GM18873 (cell line): ENCODE results near the gene CELA3B.
"Not testable (repeated sequence)": the region's sequence is repeated elsewhere in the genome, so short reads cannot be mapped to it uniquely, and the experiment has no call there.

Source experiments
- ATAC-seq: cut with Tn5 transposase; IDR thresholded peaks from one replicate; pipeline ENCODE4 v1.9.1; 2021; ENCODE audit warnings: mild to moderate bottlenecking, moderate library complexity, moderate number of reproducible peaks; ENCODE audit not compliant: unreplicated experiment, low FRiP score

The CELA3B gene

DNA sequence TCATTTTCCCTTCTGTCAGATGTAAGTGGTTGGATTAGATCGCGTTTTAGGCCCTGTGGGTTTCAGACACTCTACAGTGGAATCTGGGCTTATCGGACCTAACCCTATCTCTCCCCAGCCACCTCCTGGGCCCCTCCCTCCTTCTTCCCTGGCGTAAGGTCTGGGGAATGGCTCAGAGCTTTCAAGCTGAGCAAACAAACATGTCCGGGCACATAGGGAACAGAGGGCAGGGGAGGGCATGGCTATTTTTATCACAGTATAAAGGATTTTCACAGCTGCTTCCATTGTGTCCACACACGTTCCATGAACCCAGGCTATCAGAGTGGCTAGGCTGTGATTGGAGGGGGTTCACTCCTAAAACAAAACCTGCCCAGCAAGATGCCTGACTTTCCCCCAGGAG is 2.1 kb upstream of the CELA3B start:
- not testable (repeated sequence) for ATAC-seq

GRCh38 chr1:21975296-21975695 is 1.5 kb upstream of the CELA3B start:
- not testable (repeated sequence) for ATAC-seq

DNA sequence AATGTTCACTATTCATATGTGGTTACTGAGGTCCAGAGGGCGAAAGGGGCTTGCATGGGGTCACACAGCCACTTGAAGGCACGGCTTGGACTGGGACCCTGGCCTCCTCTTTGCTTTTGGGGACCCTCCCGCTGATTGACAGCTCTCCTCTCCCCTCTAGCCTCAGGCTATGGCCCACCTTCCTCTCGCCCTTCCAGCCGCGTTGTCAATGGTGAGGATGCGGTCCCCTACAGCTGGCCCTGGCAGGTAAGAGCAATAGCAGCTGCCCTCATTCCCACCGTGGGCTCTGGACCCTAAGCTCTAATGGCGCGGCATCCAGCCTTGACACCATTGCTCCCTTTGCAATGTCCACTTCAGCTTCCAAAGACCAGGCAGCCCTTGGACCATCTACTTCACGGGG is 1.4 kb downstream of the CELA3B start:
- ATAC-seq = not testable (repeated sequence)

DNA sequence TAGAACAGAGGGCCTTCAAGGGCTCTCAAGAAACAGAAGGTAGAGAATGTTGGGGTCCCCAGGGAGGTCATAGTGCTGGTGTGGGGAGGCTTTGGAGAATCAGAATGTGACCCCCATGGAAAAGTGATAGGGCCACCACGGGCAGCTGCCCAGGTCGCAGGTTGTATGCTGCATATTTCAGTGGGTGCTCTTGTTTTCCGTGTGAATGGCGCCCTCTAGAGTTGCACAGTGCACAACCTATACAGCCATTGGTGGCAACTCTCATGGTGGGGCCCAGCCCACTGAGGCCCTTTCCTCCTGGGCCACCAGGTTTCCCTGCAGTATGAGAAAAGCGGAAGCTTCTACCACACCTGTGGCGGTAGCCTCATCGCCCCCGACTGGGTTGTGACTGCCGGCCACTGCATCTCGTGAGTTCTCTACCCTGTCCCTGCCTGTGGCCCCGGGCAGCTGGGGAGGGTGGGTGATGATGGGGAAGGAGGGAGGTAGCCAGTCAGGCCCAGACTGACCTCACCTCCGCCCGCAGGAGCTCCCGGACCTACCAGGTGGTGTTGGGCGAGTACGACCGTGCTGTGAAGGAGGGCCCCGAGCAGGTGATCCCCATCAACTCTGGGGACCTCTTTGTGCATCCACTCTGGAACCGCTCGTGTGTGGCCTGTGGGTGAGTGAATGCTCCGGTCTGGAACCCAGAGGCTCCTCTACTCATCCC is 3.8 kb downstream of the CELA3B start:
- ATAC-seq = not testable (repeated sequence)

DNA sequence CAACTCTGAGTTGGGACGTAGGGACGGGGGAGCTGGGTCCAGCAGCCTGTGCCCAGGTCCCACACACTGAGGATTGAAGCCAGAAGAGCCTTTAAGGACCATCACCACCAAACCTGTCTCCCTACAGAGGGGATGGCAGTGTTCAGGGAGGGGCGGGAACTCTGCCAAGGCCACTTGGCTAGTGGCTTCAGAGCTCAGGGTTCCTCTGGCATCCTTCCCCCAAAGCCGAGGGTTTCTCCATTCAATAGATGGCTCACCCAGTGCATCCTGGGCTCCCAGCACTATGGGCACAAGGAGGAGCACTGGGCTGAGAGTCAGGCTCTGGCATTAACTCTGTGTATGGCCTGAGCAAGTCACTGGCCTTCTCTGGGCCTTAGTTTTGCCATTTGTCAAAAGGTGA is 4.4 kb downstream of the CELA3B start:
- ATAC-seq = not testable (repeated sequence)

DNA sequence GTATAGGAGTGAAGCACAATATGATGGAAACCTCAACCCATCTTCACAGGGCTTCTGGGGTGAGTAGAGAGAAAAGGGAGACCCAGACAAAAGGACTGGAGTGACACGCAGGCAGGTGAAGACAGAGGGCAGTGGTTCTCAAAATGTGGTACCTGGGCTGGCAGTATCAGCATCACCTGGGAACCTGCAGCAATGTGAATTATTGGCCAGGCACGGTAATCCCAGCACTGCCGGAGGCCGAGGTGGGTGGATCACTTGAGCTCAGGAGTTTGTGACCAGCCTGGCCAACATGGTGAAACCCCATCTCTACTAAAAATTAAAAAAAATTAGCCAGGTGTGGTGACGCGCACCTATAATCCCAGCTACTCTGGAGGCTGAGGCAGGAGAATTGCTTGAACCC is 5.3 kb downstream of the CELA3B start:
- not testable (repeated sequence) for ATAC-seq

GRCh38 chr1:21983539-21983938 is 6.7 kb downstream of the CELA3B start:
- ATAC-seq = not testable (repeated sequence)

- ATAC-seq = not testable (repeated sequence)
Measured at GRCh38 chr1:21985893-21986292, 9.1 kb downstream of the CELA3B start.

- ATAC-seq = not testable (repeated sequence)
Measured at GRCh38 chr1:21986386-21986785, 9.6 kb downstream of the CELA3B start.

GRCh38 chr1:21989672-21990393 is 13.0 kb downstream of the CELA3B start:
- ATAC-seq = not testable (repeated sequence)

GRCh38 chr1:21992186-21992585 is 15.4 kb downstream of the CELA3B start:
- ATAC-seq = not testable (repeated sequence)

- not testable (repeated sequence) for ATAC-seq
Measured at GRCh38 chr1:21994716-21995115, 17.9 kb downstream of the CELA3B start.

- ATAC-seq = not testable (repeated sequence)
Measured at GRCh38 chr1:21996663-21996970, 19.8 kb downstream of the CELA3B start.

GRCh38 chr1:21997891-21998623 is 21.2 kb downstream of the CELA3B start:
- ATAC-seq = not testable (repeated sequence)

GRCh38 chr1:21998624-21999294 is 21.9 kb downstream of the CELA3B start:
- ATAC-seq = not testable (repeated sequence)

- not testable (repeated sequence) for ATAC-seq
Measured at GRCh38 chr1:21999645-22000044, 22.8 kb downstream of the CELA3B start.

- no peak for ATAC-seq
Measured at GRCh38 chr1:22001409-22001808, 24.6 kb downstream of the CELA3B start, which contains the start of gene CELA3A. TSS of gene CELA3A (plus strand) at chr1:22001657. CDS start at chr1:22001675, 18 bp downstream.

DNA sequence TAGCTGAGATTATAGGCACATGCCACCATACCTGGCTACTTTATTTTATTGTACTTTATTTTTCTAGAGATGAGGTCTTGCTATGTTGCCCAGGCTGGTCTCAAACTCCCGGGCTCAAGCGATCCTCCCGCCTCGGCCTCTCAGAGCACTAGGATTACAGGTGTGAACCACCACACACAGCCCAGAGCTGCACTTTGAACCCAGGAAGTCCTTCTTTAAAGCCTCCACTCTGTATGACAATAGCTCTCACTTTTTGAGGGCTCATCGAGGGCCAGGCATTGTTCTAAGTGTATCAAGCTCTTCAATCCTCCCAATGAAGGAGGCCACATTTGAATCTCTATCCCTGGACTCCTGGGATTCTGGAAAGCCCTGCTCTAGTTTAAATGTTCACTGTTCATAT is 25.6 kb downstream of the CELA3B start:
- ATAC-seq = not testable (repeated sequence)

- not testable (repeated sequence) for ATAC-seq
Measured at GRCh38 chr1:22002875-22003274, 26.1 kb downstream of the CELA3B start.

DNA sequence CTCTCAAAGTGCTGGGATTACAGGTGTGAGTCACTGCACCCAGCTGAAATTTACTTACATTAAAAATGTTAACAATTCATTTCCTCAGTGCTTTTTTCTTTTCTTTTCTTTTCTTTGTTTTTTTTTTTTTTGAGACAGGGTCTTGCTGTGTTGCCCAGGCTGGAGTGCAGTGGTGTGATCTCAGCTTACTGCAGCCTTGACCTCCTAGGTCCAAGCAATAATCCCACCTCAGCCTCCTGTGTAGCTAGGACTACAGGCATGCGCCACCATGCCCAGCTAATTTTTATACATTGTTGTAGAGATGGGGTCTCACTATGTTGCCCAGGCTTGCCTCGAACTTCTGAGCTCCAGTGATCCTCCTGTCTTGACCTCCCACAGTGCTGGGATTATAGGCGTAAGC is 27.1 kb downstream of the CELA3B start:
- ATAC-seq = not testable (repeated sequence)
